Measurements from ENCODE around the gene SLC51B. TPM values are rescaled to one million over a fixed set of nuclear protein-coding genes. Genes with fewer than 3 reads are reported as not detected.

Gene SLC51B
- total RNA-seq, 2 experiments from 2014 or later: not detected

- POLR2A ChIA-PET: interaction anchor here (0.9 kb wide), 1 partner anchor 145 kb away, joined by 3 read pairs; no protein-coding TSS in a partner anchor
- no peak for DNase-seq (ENCODE audit: low spot score)
- TF ChIP-seq EZH2phosphoT487 (IDR thresholded peaks at IDR 0.05; ENCODE audit: borderline replicate concordance, low read depth, low read length): no peak
- no peak for TF ChIP-seq CTCF (conservative IDR thresholded peaks at IDR 0.05; ENCODE audit: low read length)
- H3K27ac ChIP-seq (ENCODE audit: low read depth, low read length, poor library complexity, severe bottlenecking): no peak overlapping the region
- peaks cover 9% of the 10 kb centered on the region for H3K4me1 ChIP-seq (ENCODE audit: insufficient read depth, low read length, poor library complexity, severe bottlenecking)
- no peaks in the 10 kb centered on the region for H3K9me3 ChIP-seq (ENCODE audit: low read length)
- no peak overlapping the region for H2AFZ ChIP-seq (ENCODE audit: low read length)
- no peaks in the 10 kb centered on the region for H3K79me2 ChIP-seq (ENCODE audit: insufficient read depth, low read depth, low read length)
- no peak overlapping the region for H3K4me3 ChIP-seq (ENCODE audit: low read depth, low read length, poor library complexity, severe bottlenecking)
- H4K20me1 ChIP-seq (ENCODE audit: insufficient read depth, low read length): no peaks in the 10 kb centered on the region
- no peaks in the 10 kb centered on the region for H3K36me3 ChIP-seq (ENCODE audit: insufficient read depth, low read length)
- no TSS peak for BruUV-seq (replicated peaks)
- intact Hi-C loops (cut with micrococcal nuclease; ENCODE audit: unreplicated experiment): no loop called here
- H3K9me2 ChIP-seq (ENCODE audit: insufficient read depth, low read length): no peaks in the 10 kb centered on the region
- no peak overlapping the region for H3K4me2 ChIP-seq (ENCODE audit: low read length)
- CTCF ChIA-PET (ENCODE audit: unreplicated experiment): no interaction called here
These were observed 10.9 kb downstream of the SLC51B start for GRCh38 chr15:65056106-65056505.

GRCh38 chr15:65056868-65057548, 11.8 kb downstream of the SLC51B start:
- intact Hi-C loops (cut with micrococcal nuclease; ENCODE audit: unreplicated experiment): no loop called here
- no peak overlapping the region for H3K4me2 ChIP-seq (ENCODE audit: low read length)
- ChIA-PET POLR2A (interaction anchor here (0.9 kb wide), 1 partner anchor 144 kb away, joined by 3 read pairs; no protein-coding TSS in a partner anchor), CTCF (ENCODE audit: unreplicated experiment) (no interaction called here)
- peaks cover 8% of the 10 kb centered on the region for H3K4me1 ChIP-seq (ENCODE audit: insufficient read depth, low read length, poor library complexity, severe bottlenecking)
- no peaks in the 10 kb centered on the region for H3K36me3 ChIP-seq (ENCODE audit: insufficient read depth, low read length)
- no peak overlapping the region for H2AFZ ChIP-seq (ENCODE audit: low read length)
- no peaks in the 10 kb centered on the region for H3K79me2 ChIP-seq (ENCODE audit: insufficient read depth, low read depth, low read length)
- H4K20me1 ChIP-seq (ENCODE audit: insufficient read depth, low read length): no peaks in the 10 kb centered on the region
- H3K9me3 ChIP-seq (ENCODE audit: low read length): no peaks in the 10 kb centered on the region
- H3K9me2 ChIP-seq (ENCODE audit: insufficient read depth, low read length): no peaks in the 10 kb centered on the region
- no peak overlapping the region for H3K4me3 ChIP-seq (ENCODE audit: low read depth, low read length, poor library complexity, severe bottlenecking)
- no peak overlapping the region for H3K27ac ChIP-seq (ENCODE audit: low read depth, low read length, poor library complexity, severe bottlenecking)
- no peak for DNase-seq (ENCODE audit: low spot score)
- TF ChIP-seq CTCF (conservative IDR thresholded peaks at IDR 0.05; ENCODE audit: low read length): no peak
- TF ChIP-seq EZH2phosphoT487 (IDR thresholded peaks at IDR 0.05; ENCODE audit: borderline replicate concordance, low read depth, low read length): no peak
- BruUV-seq (replicated peaks): no TSS peak

- BruUV-seq (replicated peaks): no TSS peak
- Histone ChIP-seq H3K27ac (ENCODE audit: low read depth, low read length, poor library complexity, severe bottlenecking) (no peak overlapping the region), H2AFZ (ENCODE audit: low read length) (no peak overlapping the region), H3K4me1 (ENCODE audit: insufficient read depth, low read length, poor library complexity, severe bottlenecking) (peaks cover 4% of the 10 kb centered on the region), H3K36me3 (ENCODE audit: insufficient read depth, low read length) (no peaks in the 10 kb centered on the region), H4K20me1 (ENCODE audit: insufficient read depth, low read length) (no peaks in the 10 kb centered on the region), H3K9me2 (ENCODE audit: insufficient read depth, low read length) (no peaks in the 10 kb centered on the region), H3K79me2 (ENCODE audit: insufficient read depth, low read depth, low read length) (no peaks in the 10 kb centered on the region), H3K9me3 (ENCODE audit: low read length) (no peaks in the 10 kb centered on the region), H3K4me2 (ENCODE audit: low read length) (no peak overlapping the region), H3K4me3 (ENCODE audit: low read depth, low read length, poor library complexity, severe bottlenecking) (no peak overlapping the region)
- CTCF ChIA-PET (ENCODE audit: unreplicated experiment): no interaction called here
- POLR2A ChIA-PET: no interaction called here
- TF ChIP-seq CTCF (conservative IDR thresholded peaks at IDR 0.05; ENCODE audit: low read length) (no peak), EZH2phosphoT487 (IDR thresholded peaks at IDR 0.05; ENCODE audit: borderline replicate concordance, low read depth, low read length) (no peak)
- DNase-seq (ENCODE audit: low spot score): no peak
- intact Hi-C loops (cut with micrococcal nuclease; ENCODE audit: unreplicated experiment): no loop called here
These were observed 12.4 kb downstream of the SLC51B start for GRCh38 chr15:65057549-65057940.

Measured in OCI-LY7 (cell line).